K562 (cell line): ENCODE data around the gene ITPK1. TPM values are rescaled to one million over a fixed set of nuclear protein-coding genes. Genes with fewer than 3 reads are reported as not detected.

ENCODE experiments used
- FOS ChIP-seq: IDR thresholded peaks from 3 replicates; pipeline ENCODE4 v1.6.1; 2011; ENCODE audit not compliant: insufficient read length; ENCODE audit errors: extremely low read depth
- FOXJ2 ChIP-seq: fragments of 200-800 bp; sonication (Bioruptor generic); IDR thresholded peaks from 2 replicates; pipeline ENCODE4 v1.6.1; 2016; ENCODE audit warnings: missing genetic modification characterization, missing compliant biosample characterization
- HDAC3 ChIP-seq: fragments of 450-650 bp; IDR thresholded peaks from 2 replicates; pipeline ENCODE4 v1.6.1; 2018; ENCODE audit warnings: borderline replicate concordance, mild to moderate bottlenecking, moderate library complexity; ENCODE audit not compliant: partially characterized antibody
- OTX1 ChIP-seq: fragments of 450-650 bp; formaldehyde crosslinking; IDR thresholded peaks from 2 replicates; pipeline ENCODE4 v1.4.0; 2022; ENCODE audit warnings: mild to moderate bottlenecking
- PHF20 ChIP-seq: fragments of 450-650 bp; IDR thresholded peaks from 2 replicates; pipeline ENCODE4 v1.6.1; 2018; ENCODE audit not compliant: partially characterized antibody
- RBM22 ChIP-seq: fragments of 200-400 bp; formaldehyde crosslinking; IDR thresholded peaks from 2 replicates; pipeline ENCODE4 v1.6.1; 2018; ENCODE audit warnings: low read length, low read depth; ENCODE audit not compliant: poor library complexity, severe bottlenecking
- TBL1XR1 ChIP-seq, 2 experiments: IDR thresholded peaks; 2 replicates each; pipeline ENCODE4 v1.6.1; 2012; ENCODE audit warnings: improper control_type of control experiment in 2 of 2, low read length in 2 of 2, mild to moderate bottlenecking in 1 of 2
- ZKSCAN8 ChIP-seq: fragments of 200-800 bp; sonication (Bioruptor generic); IDR thresholded peaks from 2 replicates; pipeline ENCODE4 v1.6.1; 2016; ENCODE audit warnings: missing genetic modification characterization, missing compliant biosample characterization
- ZNF707 ChIP-seq: fragments of 250-450 bp; sonication (Bioruptor Pico); conservative IDR thresholded peaks from 2 replicates; pipeline ENCODE4 v1.8.0; 2022; ENCODE audit warnings: inconsistent platforms, mild to moderate bottlenecking, moderate library complexity
- polyA plus RNA-seq, 8 experiments: library from polyadenylated mRNA; depleted of rRNA in 4 of 8; stranded (reverse) in 5 of 8; unstranded in 3 of 8; fragments of >200 nt; fragmentation: Nextera tagmentation in 2 of 8; fragmentation: Illumina TruSeq in 1 of 8; extraction: Ambion mirVana in 2 of 8; extraction: Trizol in 1 of 8; gene quantifications; 2 replicates each; pipeline versions ENCODE4 v1.2.1 to v1.2.3, GENCODE V29; 2011 to 2014; ENCODE audit warnings: inconsistent platforms in 1 of 8, missing spikeins in 1 of 8
- total RNA-seq, 7 experiments: library from RNA; depleted of rRNA in 6 of 7; stranded (reverse); fragments of >200 nt in 6 of 7; fragmentation: Illumina TruSeq in 2 of 7; extraction: Trizol in 2 of 7; gene quantifications; 2 replicates each; pipeline versions ENCODE4 v1.2.1 to v1.2.3, GENCODE V29; 2011 to 2021; ENCODE audit warnings: low replicate concordance in 1 of 7
- TF ChIP-seq, protein P1 (sequence below): sonication (generic); formaldehyde crosslinking; IDR thresholded peaks from 2 replicates; pipeline ENCODE4 v1.8.0; 2023; ENCODE audit warnings: mild to moderate bottlenecking, missing genetic modification reagents
- TF ChIP-seq, protein P2 (sequence below): sonication (generic); formaldehyde crosslinking; IDR thresholded peaks from 2 replicates; pipeline ENCODE4 v1.8.1; 2023; ENCODE audit warnings: mild to moderate bottlenecking, missing genetic modification reagents
- TF ChIP-seq, protein P3 (sequence below): IDR thresholded peaks from 3 replicates; pipeline ENCODE4 v1.6.1; 2011; ENCODE audit warnings: borderline replicate concordance, mild to moderate bottlenecking; ENCODE audit not compliant: insufficient read length, insufficient read depth

Gene ITPK1
- total and polyA plus RNA-seq, 9 of the 15 experiments (the other 6 are each of a cell fraction or from before 2014, with no cell fraction given), result 1.2 to 39.2 (median 23.0) TPM

DNA sequence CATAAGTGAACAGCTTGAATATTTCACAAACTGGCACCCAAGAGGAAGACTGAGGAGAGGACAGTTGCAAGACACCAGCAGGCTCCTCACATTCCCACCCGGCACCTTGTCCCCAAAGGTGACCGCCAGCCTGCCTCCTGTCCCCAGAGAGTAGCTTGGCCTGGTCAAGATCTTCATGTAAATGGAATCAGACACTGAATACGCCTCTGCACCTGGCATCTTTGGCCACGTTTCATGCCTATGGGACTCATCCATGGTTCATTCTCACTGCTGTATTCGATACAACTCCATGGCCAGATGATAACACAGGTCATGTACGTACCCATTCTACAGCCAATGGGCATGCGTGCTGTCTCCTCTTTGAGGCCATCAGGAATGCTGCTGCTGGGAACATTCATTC lies 60.8 kb downstream of the ITPK1 start (continued):
- TF ChIP-seq, protein P1, sequence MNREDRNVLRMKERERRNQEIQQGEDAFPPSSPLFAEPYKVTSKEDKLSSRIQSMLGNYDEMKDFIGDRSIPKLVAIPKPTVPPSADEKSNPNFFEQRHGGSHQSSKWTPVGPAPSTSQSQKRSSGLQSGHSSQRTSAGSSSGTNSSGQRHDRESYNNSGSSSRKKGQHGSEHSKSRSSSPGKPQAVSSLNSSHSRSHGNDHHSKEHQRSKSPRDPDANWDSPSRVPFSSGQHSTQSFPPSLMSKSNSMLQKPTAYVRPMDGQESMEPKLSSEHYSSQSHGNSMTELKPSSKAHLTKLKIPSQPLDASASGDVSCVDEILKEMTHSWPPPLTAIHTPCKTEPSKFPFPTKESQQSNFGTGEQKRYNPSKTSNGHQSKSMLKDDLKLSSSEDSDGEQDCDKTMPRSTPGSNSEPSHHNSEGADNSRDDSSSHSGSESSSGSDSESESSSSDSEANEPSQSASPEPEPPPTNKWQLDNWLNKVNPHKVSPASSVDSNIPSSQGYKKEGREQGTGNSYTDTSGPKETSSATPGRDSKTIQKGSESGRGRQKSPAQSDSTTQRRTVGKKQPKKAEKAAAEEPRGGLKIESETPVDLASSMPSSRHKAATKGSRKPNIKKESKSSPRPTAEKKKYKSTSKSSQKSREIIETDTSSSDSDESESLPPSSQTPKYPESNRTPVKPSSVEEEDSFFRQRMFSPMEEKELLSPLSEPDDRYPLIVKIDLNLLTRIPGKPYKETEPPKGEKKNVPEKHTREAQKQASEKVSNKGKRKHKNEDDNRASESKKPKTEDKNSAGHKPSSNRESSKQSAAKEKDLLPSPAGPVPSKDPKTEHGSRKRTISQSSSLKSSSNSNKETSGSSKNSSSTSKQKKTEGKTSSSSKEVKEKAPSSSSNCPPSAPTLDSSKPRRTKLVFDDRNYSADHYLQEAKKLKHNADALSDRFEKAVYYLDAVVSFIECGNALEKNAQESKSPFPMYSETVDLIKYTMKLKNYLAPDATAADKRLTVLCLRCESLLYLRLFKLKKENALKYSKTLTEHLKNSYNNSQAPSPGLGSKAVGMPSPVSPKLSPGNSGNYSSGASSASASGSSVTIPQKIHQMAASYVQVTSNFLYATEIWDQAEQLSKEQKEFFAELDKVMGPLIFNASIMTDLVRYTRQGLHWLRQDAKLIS, result no peak
- TF ChIP-seq ZKSCAN8 (CRISPR knock-in tag) (no peak), FOS (no peak), TBL1XR1 (IDR thresholded peaks at IDR 0.05; ENCODE audit: low read length in 2 of 2) (no peak), ZNF707 (CRISPR knock-in tag) (no peak), PHF20 (no peak), RBM22 (no peak), OTX1 (CRISPR knock-in tag) (no peak), HDAC3 (no peak), FOXJ2 (tag) (no peak)
- TF ChIP-seq, protein P2, sequence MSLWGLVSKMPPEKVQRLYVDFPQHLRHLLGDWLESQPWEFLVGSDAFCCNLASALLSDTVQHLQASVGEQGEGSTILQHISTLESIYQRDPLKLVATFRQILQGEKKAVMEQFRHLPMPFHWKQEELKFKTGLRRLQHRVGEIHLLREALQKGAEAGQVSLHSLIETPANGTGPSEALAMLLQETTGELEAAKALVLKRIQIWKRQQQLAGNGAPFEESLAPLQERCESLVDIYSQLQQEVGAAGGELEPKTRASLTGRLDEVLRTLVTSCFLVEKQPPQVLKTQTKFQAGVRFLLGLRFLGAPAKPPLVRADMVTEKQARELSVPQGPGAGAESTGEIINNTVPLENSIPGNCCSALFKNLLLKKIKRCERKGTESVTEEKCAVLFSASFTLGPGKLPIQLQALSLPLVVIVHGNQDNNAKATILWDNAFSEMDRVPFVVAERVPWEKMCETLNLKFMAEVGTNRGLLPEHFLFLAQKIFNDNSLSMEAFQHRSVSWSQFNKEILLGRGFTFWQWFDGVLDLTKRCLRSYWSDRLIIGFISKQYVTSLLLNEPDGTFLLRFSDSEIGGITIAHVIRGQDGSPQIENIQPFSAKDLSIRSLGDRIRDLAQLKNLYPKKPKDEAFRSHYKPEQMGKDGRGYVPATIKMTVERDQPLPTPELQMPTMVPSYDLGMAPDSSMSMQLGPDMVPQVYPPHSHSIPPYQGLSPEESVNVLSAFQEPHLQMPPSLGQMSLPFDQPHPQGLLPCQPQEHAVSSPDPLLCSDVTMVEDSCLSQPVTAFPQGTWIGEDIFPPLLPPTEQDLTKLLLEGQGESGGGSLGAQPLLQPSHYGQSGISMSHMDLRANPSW (CRISPR knock-in tag), result no peak
- TF ChIP-seq, protein P3, sequence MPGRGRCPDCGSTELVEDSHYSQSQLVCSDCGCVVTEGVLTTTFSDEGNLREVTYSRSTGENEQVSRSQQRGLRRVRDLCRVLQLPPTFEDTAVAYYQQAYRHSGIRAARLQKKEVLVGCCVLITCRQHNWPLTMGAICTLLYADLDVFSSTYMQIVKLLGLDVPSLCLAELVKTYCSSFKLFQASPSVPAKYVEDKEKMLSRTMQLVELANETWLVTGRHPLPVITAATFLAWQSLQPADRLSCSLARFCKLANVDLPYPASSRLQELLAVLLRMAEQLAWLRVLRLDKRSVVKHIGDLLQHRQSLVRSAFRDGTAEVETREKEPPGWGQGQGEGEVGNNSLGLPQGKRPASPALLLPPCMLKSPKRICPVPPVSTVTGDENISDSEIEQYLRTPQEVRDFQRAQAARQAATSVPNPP, result no peak
